Loucy (cell line): ENCODE data around the gene RNF182.

Source experiments
- H2AFZ ChIP-seq: fragments of 200-600 bp; sonication (generic); 2 replicates; pipeline ENCODE4 v1.6.0; 2016; ENCODE audit warnings: antibody characterized with exemption, mild to moderate bottlenecking, low read length, moderate library complexity
- H3F3A ChIP-seq: fragments of 200-600 bp; 2 replicates; pipeline ENCODE4 v1.6.0; 2016; ENCODE audit warnings: antibody characterized with exemption, low read depth, mild to moderate bottlenecking
- H3K27me3 ChIP-seq: fragments of 200-600 bp; sonication (generic); 2 replicates; pipeline ENCODE4 v1.6.1; 2014; ENCODE audit warnings: low read length, mild to moderate bottlenecking; ENCODE audit not compliant: insufficient read depth, poor library complexity, severe bottlenecking
- H3K36me3 ChIP-seq: fragments of 200-600 bp; sonication (generic); 2 replicates; pipeline ENCODE4 v1.6.1; 2016; ENCODE audit warnings: low read length; ENCODE audit not compliant: insufficient read depth
- H3K4me1 ChIP-seq: fragments of 200-600 bp; sonication (generic); 2 replicates; pipeline ENCODE4 v1.5.1; 2014; ENCODE audit warnings: low read length, mild to moderate bottlenecking; ENCODE audit not compliant: insufficient read depth, poor library complexity, severe bottlenecking
- H3K4me2 ChIP-seq: fragments of 200-600 bp; sonication (generic); 2 replicates; pipeline ENCODE4 v1.6.0; 2014; ENCODE audit warnings: antibody characterized with exemption, low read length, low read depth, mild to moderate bottlenecking; ENCODE audit not compliant: poor library complexity, severe bottlenecking
- H3K4me3 ChIP-seq: fragments of 200-600 bp; sonication (generic); 2 replicates; pipeline ENCODE4 v1.5.1; 2014; ENCODE audit warnings: low read length, mild to moderate bottlenecking, mixed read lengths; ENCODE audit not compliant: poor library complexity, severe bottlenecking
- H3K79me2 ChIP-seq: fragments of 200-600 bp; sonication (generic); 2 replicates; pipeline ENCODE4 v1.6.1; 2014; ENCODE audit warnings: low read length; ENCODE audit not compliant: insufficient read depth
- H3K9ac ChIP-seq: fragments of 200-600 bp; sonication (generic); 2 replicates; pipeline ENCODE4 v1.6.0; 2014; ENCODE audit warnings: mild to moderate bottlenecking, low read depth, low read length, moderate library complexity; ENCODE audit not compliant: poor library complexity, severe bottlenecking
- H3K9me2 ChIP-seq: fragments of 200-600 bp; sonication (generic); replicated peaks from 2 replicates; pipeline ENCODE4 v1.6.1; 2016; ENCODE audit warnings: low read depth, low read length, mixed read lengths
- H3K9me3 ChIP-seq: fragments of 200-600 bp; sonication (generic); 2 replicates; pipeline ENCODE4 v1.6.1; 2014; ENCODE audit warnings: mild to moderate bottlenecking, antibody characterized with exemption, low read length, low read depth; ENCODE audit not compliant: insufficient read depth
- H4K20me1 ChIP-seq: fragments of 200-600 bp; sonication (generic); 2 replicates; pipeline ENCODE4 v1.6.0; 2014; ENCODE audit warnings: antibody characterized with exemption, low read length, mild to moderate bottlenecking; ENCODE audit not compliant: insufficient read depth, poor library complexity, severe bottlenecking
- EZH2phosphoT487 ChIP-seq: fragments of 200-600 bp; IDR thresholded peaks from 2 replicates; pipeline ENCODE4 v1.6.1; 2018; ENCODE audit warnings: antibody characterized with exemption, mild to moderate bottlenecking, moderate library complexity, borderline replicate concordance
- TF ChIP-seq, protein P1 (sequence below): fragments of 200-600 bp; sonication (generic); conservative IDR thresholded peaks from 2 replicates; pipeline ENCODE4 v1.5.1; 2014; ENCODE audit warnings: mild to moderate bottlenecking, antibody characterized with exemption, low read length

Gene RNF182

DNA sequence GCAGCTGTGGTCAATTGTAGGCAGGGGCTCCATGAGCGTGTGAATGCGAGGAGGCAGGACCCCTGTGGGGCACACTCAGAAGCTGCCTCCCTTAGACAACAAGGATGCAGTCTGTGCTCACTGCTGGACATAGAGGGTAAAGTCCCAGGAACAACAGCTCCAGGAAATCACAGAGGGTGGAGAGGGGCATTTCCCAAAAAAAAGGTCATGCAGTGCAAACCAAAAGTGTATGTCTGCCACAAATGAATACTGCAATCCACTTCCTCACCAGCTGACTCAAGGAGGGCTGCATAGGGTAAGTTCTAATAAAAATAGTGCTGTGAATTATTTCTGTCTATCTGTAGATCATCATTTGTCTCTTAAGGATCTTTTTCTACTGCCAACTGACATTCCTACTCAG, 95.8 kb downstream of the RNF182 start:
- Histone ChIP-seq H3F3A (no peaks in the 10 kb centered on the region), H3K9me3 (no peaks in the 10 kb centered on the region), H3K4me2 (no peak overlapping the region), H3K9ac (no peak overlapping the region), H3K79me2 (no peaks in the 10 kb centered on the region), H2AFZ (no peak overlapping the region), H3K4me1 (no peaks in the 10 kb centered on the region), H3K36me3 (no peaks in the 10 kb centered on the region), H4K20me1 (no peaks in the 10 kb centered on the region), H3K27me3 (no peaks in the 10 kb centered on the region), H3K4me3 (no peak overlapping the region), H3K9me2 (no peaks in the 10 kb centered on the region)
- TF ChIP-seq, protein P1, sequence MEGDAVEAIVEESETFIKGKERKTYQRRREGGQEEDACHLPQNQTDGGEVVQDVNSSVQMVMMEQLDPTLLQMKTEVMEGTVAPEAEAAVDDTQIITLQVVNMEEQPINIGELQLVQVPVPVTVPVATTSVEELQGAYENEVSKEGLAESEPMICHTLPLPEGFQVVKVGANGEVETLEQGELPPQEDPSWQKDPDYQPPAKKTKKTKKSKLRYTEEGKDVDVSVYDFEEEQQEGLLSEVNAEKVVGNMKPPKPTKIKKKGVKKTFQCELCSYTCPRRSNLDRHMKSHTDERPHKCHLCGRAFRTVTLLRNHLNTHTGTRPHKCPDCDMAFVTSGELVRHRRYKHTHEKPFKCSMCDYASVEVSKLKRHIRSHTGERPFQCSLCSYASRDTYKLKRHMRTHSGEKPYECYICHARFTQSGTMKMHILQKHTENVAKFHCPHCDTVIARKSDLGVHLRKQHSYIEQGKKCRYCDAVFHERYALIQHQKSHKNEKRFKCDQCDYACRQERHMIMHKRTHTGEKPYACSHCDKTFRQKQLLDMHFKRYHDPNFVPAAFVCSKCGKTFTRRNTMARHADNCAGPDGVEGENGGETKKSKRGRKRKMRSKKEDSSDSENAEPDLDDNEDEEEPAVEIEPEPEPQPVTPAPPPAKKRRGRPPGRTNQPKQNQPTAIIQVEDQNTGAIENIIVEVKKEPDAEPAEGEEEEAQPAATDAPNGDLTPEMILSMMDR = no peak
- no peak for TF ChIP-seq EZH2phosphoT487

DNA sequence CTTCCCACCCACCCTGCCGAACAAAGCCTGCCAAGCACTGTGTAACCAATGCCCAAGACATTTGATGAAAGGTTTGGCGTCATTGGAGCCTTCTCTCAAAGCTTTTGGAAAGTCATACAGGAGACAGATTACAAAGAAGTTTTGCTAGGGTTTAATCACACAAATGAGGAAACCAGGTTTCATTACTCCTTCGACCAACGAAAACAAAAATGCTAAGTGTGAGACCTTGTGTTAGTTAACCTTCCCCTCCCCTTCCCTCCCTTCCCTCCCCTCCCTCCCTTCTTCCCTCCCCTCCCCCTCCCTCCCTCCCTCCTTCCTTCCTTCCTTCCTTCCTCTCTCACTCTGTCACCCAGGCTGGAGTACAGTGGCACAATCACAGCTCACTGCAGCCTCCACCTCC, 96.7 kb downstream of the RNF182 start:
- Histone ChIP-seq H2AFZ (no peak overlapping the region), H3K9ac (no peak overlapping the region), H3K79me2 (no peaks in the 10 kb centered on the region), H3F3A (no peaks in the 10 kb centered on the region), H3K4me3 (no peak overlapping the region), H3K4me1 (no peaks in the 10 kb centered on the region), H4K20me1 (no peaks in the 10 kb centered on the region), H3K9me2 (no peaks in the 10 kb centered on the region), H3K9me3 (no peaks in the 10 kb centered on the region), H3K36me3 (no peaks in the 10 kb centered on the region), H3K4me2 (no peak overlapping the region), H3K27me3 (no peaks in the 10 kb centered on the region)
- no peak for TF ChIP-seq EZH2phosphoT487
- TF ChIP-seq, protein P1 = no peak

DNA sequence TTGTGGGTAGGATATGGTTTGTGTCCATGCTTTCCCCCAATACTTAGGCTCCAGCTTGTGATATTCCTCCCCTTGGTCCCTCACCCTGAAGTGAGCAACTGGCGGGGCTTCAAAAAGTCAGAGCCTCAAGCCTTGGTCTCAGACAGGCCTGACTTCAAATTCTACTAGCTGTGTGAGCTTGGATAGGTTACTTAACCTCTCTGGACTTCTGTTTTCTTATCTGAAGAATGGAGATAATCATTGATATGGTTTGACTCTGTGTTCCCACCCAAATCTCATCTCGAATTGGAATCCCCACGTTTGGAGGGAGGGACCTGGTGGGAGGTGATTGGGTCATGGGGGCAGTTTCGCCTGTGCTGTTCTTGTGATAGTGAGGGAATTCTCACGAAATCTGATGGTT, 97.9 kb downstream of the RNF182 start:
- no peaks in the 10 kb centered on the region for H3K36me3 ChIP-seq
- H3K4me2 ChIP-seq = no peak overlapping the region

More for the DNA sequence above, 97.9 kb downstream of the RNF182 start:
- Histone ChIP-seq H4K20me1 (no peaks in the 10 kb centered on the region), H3K9me2 (no peaks in the 10 kb centered on the region), H3K4me1 (no peaks in the 10 kb centered on the region), H3K9ac (no peak overlapping the region), H3K27me3 (no peaks in the 10 kb centered on the region), H3K79me2 (no peaks in the 10 kb centered on the region), H2AFZ (no peak overlapping the region), H3K4me3 (no peak overlapping the region), H3F3A (no peaks in the 10 kb centered on the region), H3K9me3 (no peaks in the 10 kb centered on the region)
- TF ChIP-seq, protein P1 = no peak
- TF ChIP-seq EZH2phosphoT487 = no peak
